Amniotic stem cell (primary cell): ENCODE results near the gene BCDIN3D.
"Not testable (repeated sequence)": the region's sequence is repeated elsewhere in the genome, so short reads cannot be mapped to it uniquely, and the experiment has no call there.

ENCODE experiments used
- DNase-seq: peaks from one replicate; lab custom pipeline; 2025; lab: John Stamatoyannopoulos, UW

Gene BCDIN3D

GRCh38 chr12:49842519-49843352, at the start of gene BCDIN3D:
BCDIN3D (minus strand) TSS chr12:49843106; CDS start chr12:49843087, 19 bp downstream.
- DNase-seq = peak; percentile 87

- DNase-seq = no peak
Measured at GRCh38 chr12:49892084-49892731, 49.3 kb upstream of the BCDIN3D start.

- DNase-seq = no peak
Measured at GRCh38 chr12:49891476-49891875, 48.6 kb upstream of the BCDIN3D start.

- DNase-seq = no peak
Measured at GRCh38 chr12:49891012-49891411, 48.1 kb upstream of the BCDIN3D start.

GRCh38 chr12:49890096-49890461, 47.2 kb upstream of the BCDIN3D start:
- no peak for DNase-seq

GRCh38 chr12:49889361-49890095, 46.6 kb upstream of the BCDIN3D start:
- no peak for DNase-seq

- DNase-seq = no peak
Measured at GRCh38 chr12:49888461-49889151, 45.7 kb upstream of the BCDIN3D start.

- no peak for DNase-seq
Measured at GRCh38 chr12:49887536-49888401, 44.9 kb upstream of the BCDIN3D start.

GRCh38 chr12:49887091-49887490, 44.2 kb upstream of the BCDIN3D start:
- DNase-seq = no peak

- no peak for DNase-seq
Measured at GRCh38 chr12:49885663-49886461, 43.0 kb upstream of the BCDIN3D start.

- no peak for DNase-seq
Measured at GRCh38 chr12:49885118-49885517, 42.2 kb upstream of the BCDIN3D start.

- DNase-seq = no peak
Measured at GRCh38 chr12:49882851-49883464, 40.1 kb upstream of the BCDIN3D start.

- DNase-seq = no peak
Measured at GRCh38 chr12:49882248-49882850, 39.4 kb upstream of the BCDIN3D start.

GRCh38 chr12:49881415-49882247, 38.7 kb upstream of the BCDIN3D start:
- no peak for DNase-seq

GRCh38 chr12:49880756-49881414, 38.0 kb upstream of the BCDIN3D start:
- DNase-seq = no peak

- not testable (repeated sequence) for DNase-seq
Measured at GRCh38 chr12:49879065-49879464, 36.2 kb upstream of the BCDIN3D start.

GRCh38 chr12:49878021-49878420, 35.1 kb upstream of the BCDIN3D start:
- no peak for DNase-seq

- DNase-seq = no peak
Measured at GRCh38 chr12:49877066-49877465, 34.2 kb upstream of the BCDIN3D start.
